ENCODE data around the gene NPFFR1.
A peak's percentile ranks its signal among the peaks of the same experiment; 100 is the strongest.

NPFFR1 gene

DNA sequence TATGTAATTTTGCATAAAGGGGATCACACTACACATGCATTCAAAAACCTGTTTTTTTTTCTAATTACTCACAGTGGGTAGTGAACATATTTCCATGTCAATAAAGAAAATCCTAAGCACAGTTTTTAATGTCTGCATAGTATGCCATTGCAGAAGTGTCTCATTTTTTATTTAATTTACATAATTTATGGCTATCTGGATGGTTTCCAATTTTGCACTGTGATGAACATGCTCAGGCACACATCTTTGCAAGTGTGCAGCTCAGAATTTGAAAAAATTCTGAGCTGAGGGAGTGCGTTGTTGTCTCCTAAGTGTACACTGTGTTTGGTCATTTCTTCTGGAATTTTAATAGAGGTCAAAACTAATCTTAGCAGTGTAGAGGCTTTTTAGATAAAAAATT lies 2.2 kb downstream of the NPFFR1 start:
- TF ChIP-seq TAF1 (IDR thresholded peaks at IDR 0.05; ENCODE audit: low read depth, low read length) (no peak), POU2F2 (IDR thresholded peaks at IDR 0.05; ENCODE audit: low read depth, low read length) (no peak), POLR2A (IDR thresholded peaks at IDR 0.05; ENCODE audit: low read depth, low read length) (no peak), SPI1 (IDR thresholded peaks at IDR 0.05; ENCODE audit: low read depth, low read length) (no peak), POLR2AphosphoS5 (IDR thresholded peaks at IDR 0.05; ENCODE audit: low read depth, low read length) (no peak)
- FAIRE-seq (no peak), DNase-seq (ENCODE audit: insufficient read length, low spot score) (no peak)

DNA sequence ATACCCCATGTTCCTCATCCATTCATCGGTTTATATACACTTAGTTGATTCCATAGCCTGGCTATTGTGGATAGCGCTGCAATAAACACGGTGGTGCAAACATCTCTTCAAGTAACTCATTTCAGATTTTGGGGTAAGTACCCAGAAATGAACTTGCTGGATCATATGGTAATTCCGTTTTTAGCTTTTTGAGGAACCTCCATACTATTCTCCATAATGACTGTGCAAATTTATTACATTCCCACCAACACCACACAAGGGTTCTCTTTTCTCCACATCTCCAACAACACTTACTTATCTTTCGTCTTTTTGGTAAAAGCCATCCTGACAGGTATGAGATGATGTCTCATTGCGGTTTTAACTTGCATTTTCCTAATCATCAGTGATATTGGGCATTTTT lies 3.7 kb downstream of the NPFFR1 start:
- FAIRE-seq (no peak), DNase-seq (ENCODE audit: insufficient read length, low spot score) (no peak)
- TF ChIP-seq PAX5 (IDR thresholded peaks at IDR 0.05; ENCODE audit: insufficient read depth, low read length, severe bottlenecking): no peak
- no peak for TF ChIP-seq POU2F2 (IDR thresholded peaks at IDR 0.05; ENCODE audit: low read depth, low read length)
- TF ChIP-seq POLR2A (IDR thresholded peaks at IDR 0.05; ENCODE audit: low read depth, low read length): no peak
- TF ChIP-seq POLR2AphosphoS5 (IDR thresholded peaks at IDR 0.05; ENCODE audit: low read depth, low read length): no peak
- TF ChIP-seq SPI1 (IDR thresholded peaks at IDR 0.05; ENCODE audit: low read depth, low read length): no peak
- no peak for TF ChIP-seq TAF1 (IDR thresholded peaks at IDR 0.05; ENCODE audit: low read depth, low read length)

DNA sequence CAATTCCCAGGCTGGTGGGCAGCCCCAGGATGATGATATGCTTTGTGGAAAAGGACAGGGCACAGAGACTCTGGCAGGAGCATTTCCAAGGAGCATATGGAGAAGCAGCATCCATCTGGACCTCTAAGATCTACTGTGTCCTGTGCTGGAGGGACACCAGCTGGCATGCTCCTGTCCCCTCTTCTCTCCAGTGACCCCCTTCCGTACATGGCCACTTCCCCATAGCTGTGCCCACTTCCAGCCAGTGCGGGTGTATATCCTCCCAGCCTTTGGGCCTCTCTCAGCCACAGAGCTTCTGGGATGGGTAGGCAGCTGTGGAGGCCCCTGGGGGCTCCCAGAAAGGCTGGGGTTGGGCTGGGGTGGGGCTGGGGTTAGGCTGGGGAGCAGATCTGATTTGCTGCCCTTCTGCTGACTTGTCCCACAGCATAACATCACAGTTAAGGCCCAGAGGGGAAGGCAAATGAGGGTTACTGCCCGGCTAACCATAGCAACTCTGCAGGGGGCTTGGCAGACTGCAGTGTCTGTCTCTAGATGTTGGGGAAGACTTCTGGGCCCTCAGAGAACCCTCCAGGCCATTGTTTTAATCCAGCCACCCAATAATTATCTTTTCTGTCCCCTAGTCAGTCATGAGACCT lies 6.3 kb downstream of the NPFFR1 start:
- no peak for DNase-seq (ENCODE audit: insufficient read length, low spot score)
- FAIRE-seq: no peak

DNA sequence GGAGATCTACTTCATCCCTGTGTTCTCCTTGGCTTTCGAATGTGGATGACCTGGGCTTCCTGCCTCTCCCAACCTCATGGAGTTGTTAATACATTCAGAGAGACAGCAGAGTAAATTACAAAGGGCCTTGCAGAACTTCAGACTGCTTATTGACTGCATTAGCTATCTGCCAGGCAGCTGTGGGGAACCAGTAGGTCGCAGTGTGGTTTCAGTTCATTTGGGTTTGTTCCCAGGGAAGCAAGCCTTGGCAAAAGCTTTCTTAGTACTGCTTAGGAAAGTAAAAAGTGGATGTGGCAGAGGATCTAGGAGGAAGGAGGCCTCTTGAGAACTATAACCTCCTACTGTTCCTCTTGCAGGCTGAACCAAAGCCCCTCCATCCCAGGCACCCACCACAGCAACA lies 9.2 kb downstream of the NPFFR1 start:
- no peak for FAIRE-seq
- DNase-seq (ENCODE audit: insufficient read length, low spot score): no peak
- no peak for TF ChIP-seq PAX5 (IDR thresholded peaks at IDR 0.05; ENCODE audit: insufficient read depth, low read length, severe bottlenecking)
- no peak for TF ChIP-seq POLR2AphosphoS5 (IDR thresholded peaks at IDR 0.05; ENCODE audit: low read depth, low read length)
- TF ChIP-seq POLR2A (IDR thresholded peaks at IDR 0.05; ENCODE audit: low read depth, low read length): no peak
- no peak for TF ChIP-seq SPI1 (IDR thresholded peaks at IDR 0.05; ENCODE audit: low read depth, low read length)
- no peak for TF ChIP-seq TAF1 (IDR thresholded peaks at IDR 0.05; ENCODE audit: low read depth, low read length)
- no peak for TF ChIP-seq POU2F2 (IDR thresholded peaks at IDR 0.05; ENCODE audit: low read depth, low read length)

More for the DNA sequence above, 6.3 kb downstream of the NPFFR1 start:
- TF ChIP-seq POLR2AphosphoS5 (IDR thresholded peaks at IDR 0.05; ENCODE audit: low read depth, low read length) (no peak), TAF1 (IDR thresholded peaks at IDR 0.05; ENCODE audit: low read depth, low read length) (no peak), SPI1 (IDR thresholded peaks at IDR 0.05; ENCODE audit: low read depth, low read length) (no peak), POLR2A (IDR thresholded peaks at IDR 0.05; ENCODE audit: low read depth, low read length) (no peak), POU2F2 (IDR thresholded peaks at IDR 0.05; ENCODE audit: low read depth, low read length) (no peak), PAX5 (IDR thresholded peaks at IDR 0.05; ENCODE audit: insufficient read depth, low read length, severe bottlenecking) (no peak)

DNA sequence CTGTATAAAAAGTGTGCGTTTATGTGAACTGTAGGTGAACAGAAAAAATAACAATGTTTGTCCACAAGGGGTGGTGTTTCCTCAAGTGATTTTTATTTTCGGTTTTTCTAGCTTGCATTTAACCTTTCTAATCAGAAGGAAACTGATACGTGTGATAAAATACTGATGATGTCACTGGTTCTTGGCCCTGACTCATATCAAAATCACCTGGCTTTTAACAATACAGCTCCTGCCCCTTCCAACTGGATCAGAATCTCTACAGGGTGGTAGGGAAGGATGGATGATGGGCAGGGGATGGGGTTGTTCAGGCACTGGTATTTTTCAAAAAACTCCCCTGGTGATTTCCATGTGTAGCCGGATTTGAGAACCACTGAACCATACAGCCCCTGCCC lies 10.9 kb downstream of the NPFFR1 start:
- peak; percentile 30 for DNase-seq (ENCODE audit: insufficient read length, low spot score)
- TF ChIP-seq PAX5 (IDR thresholded peaks at IDR 0.05; ENCODE audit: insufficient read depth, low read length, severe bottlenecking): peak; percentile 23
- TF ChIP-seq SPI1 (IDR thresholded peaks at IDR 0.05; ENCODE audit: low read depth, low read length): no peak
- FAIRE-seq: peak; percentile 82

DNA sequence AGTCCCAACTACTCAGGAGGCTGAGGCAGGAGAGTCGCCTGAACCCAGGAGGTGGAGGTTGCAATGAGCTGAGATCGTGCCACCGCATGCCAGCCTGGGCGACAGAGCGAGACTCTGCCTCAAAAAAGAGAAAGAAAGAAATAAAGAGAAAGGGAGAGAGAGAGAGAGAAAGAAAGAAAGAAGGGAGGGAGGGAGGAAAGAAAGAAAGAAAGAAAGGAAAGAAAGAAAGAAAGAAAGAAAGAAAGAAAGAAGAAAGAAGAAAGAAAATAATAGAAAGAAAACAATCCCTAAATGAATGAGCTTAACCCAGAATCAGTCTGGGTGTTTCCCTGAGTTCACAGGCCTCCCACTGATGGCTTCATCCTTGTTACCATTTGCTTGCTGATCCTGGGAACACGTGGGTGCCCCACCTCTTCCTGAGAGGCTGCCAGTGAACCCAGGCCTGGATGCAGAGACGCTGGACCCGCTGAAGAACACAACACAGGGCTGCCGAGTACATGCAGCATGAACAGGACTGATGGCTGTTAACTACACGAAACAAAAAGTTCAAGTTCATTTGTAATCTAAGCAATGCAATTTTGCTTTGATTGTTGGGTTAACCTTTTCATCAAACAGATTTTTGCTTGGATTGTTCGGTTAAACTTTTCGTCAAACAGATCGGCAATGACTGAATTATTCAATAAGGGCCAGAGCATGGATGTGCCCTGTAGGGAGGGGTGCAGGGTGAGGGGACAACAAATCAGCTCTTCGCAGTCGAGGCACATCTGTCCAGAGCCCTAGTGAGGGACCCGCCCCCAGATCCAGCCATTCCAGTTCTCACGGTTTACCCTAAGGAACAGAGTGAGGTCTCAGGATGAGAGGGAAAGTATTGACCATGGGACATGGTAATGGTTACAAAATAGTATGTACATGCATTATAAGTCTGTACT lies 11.5 kb downstream of the NPFFR1 start:
- TF ChIP-seq SPI1 (IDR thresholded peaks at IDR 0.05; ENCODE audit: low read depth, low read length) (no peak), TAF1 (IDR thresholded peaks at IDR 0.05; ENCODE audit: low read depth, low read length) (no peak), POLR2A (IDR thresholded peaks at IDR 0.05; ENCODE audit: low read depth, low read length) (no peak), POLR2AphosphoS5 (IDR thresholded peaks at IDR 0.05; ENCODE audit: low read depth, low read length) (no peak)
- DNase-seq (ENCODE audit: insufficient read length, low spot score): no peak

DNA sequence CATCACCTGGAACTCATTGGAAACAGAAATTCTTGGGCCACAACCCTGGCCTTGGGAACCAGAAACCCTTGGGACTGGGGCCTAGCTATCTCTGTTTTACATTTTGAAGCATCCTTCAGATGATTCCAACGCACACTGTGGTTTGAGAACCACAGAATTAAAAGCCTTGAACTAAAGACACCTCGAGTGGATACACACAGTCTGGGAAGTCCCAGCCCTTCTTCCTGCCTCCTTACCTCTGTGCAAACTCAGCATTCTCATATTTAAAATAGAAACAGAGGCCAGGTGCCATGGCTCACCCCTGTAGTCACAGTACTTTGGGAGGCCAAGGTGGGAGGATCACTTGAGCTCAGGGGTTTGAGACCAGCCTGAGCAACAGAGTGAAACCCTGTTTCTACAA lies 12.9 kb downstream of the NPFFR1 start:
- FAIRE-seq: peak; percentile 20
- DNase-seq (ENCODE audit: insufficient read length, low spot score): no peak
- no peak for TF ChIP-seq PAX5 (IDR thresholded peaks at IDR 0.05; ENCODE audit: insufficient read depth, low read length, severe bottlenecking)
- no peak for TF ChIP-seq POU2F2 (IDR thresholded peaks at IDR 0.05; ENCODE audit: low read depth, low read length)
- no peak for TF ChIP-seq POLR2AphosphoS5 (IDR thresholded peaks at IDR 0.05; ENCODE audit: low read depth, low read length)
- TF ChIP-seq TAF1 (IDR thresholded peaks at IDR 0.05; ENCODE audit: low read depth, low read length): no peak
- no peak for TF ChIP-seq SPI1 (IDR thresholded peaks at IDR 0.05; ENCODE audit: low read depth, low read length)

More for the DNA sequence above, 11.5 kb downstream of the NPFFR1 start:
- no peak for FAIRE-seq

DNA sequence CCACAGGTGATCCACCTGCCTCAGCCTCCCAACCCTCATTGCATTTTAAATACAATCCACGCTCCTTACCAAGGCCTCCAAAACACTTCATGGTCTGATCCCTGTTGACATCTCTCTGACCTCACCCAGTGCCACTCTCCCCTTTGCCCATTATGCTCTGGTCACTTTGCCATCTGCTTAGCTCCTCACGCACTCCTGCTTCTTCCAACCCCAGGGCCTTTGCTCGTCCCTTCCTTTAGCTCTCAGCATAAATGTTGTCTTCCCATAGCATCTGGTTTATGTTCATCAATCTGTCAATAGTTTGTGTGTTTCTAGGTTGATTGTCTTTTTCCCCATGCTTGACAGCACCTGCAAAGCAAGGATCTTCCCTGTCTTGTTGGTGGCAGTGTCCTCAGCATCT lies 14.1 kb downstream of the NPFFR1 start:
- no peak for DNase-seq (ENCODE audit: insufficient read length, low spot score)
- FAIRE-seq: no peak
- TF ChIP-seq POLR2A (IDR thresholded peaks at IDR 0.05; ENCODE audit: low read depth, low read length) (no peak), POLR2AphosphoS5 (IDR thresholded peaks at IDR 0.05; ENCODE audit: low read depth, low read length) (no peak), SPI1 (IDR thresholded peaks at IDR 0.05; ENCODE audit: low read depth, low read length) (no peak), PAX5 (IDR thresholded peaks at IDR 0.05; ENCODE audit: insufficient read depth, low read length, severe bottlenecking) (no peak), TAF1 (IDR thresholded peaks at IDR 0.05; ENCODE audit: low read depth, low read length) (no peak), POU2F2 (IDR thresholded peaks at IDR 0.05; ENCODE audit: low read depth, low read length) (no peak)

DNA sequence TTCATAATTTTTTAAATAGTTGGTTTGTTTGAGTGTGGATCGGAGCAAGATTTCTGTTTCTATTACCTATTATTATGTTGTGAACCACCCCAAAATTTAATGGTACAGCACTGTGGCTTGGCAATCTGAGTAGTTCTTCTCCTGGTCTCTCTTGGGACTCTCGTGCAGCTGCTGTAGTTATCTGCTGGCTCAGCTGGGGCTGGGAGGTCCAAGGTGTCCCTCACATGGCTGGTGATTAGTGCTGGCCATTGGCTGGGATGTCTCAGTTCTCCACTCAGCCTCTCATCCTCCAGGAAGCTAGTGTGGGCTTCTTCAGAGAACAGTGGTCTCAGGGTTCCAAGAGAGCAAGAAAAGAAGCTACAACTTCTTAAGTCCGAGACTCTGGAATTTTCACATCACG lies 15.4 kb downstream of the NPFFR1 start:
- DNase-seq (ENCODE audit: insufficient read length, low spot score) (no peak), FAIRE-seq (no peak)
- TF ChIP-seq POU2F2 (IDR thresholded peaks at IDR 0.05; ENCODE audit: low read depth, low read length) (no peak), TAF1 (IDR thresholded peaks at IDR 0.05; ENCODE audit: low read depth, low read length) (no peak), SPI1 (IDR thresholded peaks at IDR 0.05; ENCODE audit: low read depth, low read length) (no peak), PAX5 (IDR thresholded peaks at IDR 0.05; ENCODE audit: insufficient read depth, low read length, severe bottlenecking) (no peak), POLR2A (IDR thresholded peaks at IDR 0.05; ENCODE audit: low read depth, low read length) (no peak), POLR2AphosphoS5 (IDR thresholded peaks at IDR 0.05; ENCODE audit: low read depth, low read length) (no peak)

Data from GM12891 (cell line).